Measurements from ENCODE around the gene ANTXR1. TPM values are rescaled to one million over a fixed set of nuclear protein-coding genes. Genes with fewer than 3 reads are reported as not detected.
A peak's percentile ranks its signal among the peaks of the same experiment; 100 is the strongest.

Gene ANTXR1
- polyA plus RNA-seq, 1 of the 3 experiments (the other 2 are of a cell fraction) = 114 TPM

GRCh38 chr2:69089998-69090397, 77.0 kb downstream of the ANTXR1 start:
- H3K36me3 ChIP-seq (replicated peaks in 1 of 2; ENCODE audit: control insufficient read depth in 1 of 2, insufficient read depth in 2 of 2, low read length in 1 of 2) = peaks cover 78 to 84% of the 10 kb centered on the region in 2 experiments
- no peak overlapping the region; a peak in 1 of 4 replicates for H3K27ac ChIP-seq (ENCODE audit: low read depth in 2 of 2, low read length in 1 of 2)
- CTCF ChIA-PET = interaction anchor here (1.1 kb wide), 1 partner anchor 8 kb away, joined by 4 read pairs; no protein-coding TSS in a partner anchor
- POLR2A ChIA-PET = no interaction called here
- no peak for DNase-seq
- H3K79me2 ChIP-seq (ENCODE audit: insufficient read depth) = no peaks in the 10 kb centered on the region
- no peak overlapping the region for H3K4me3 ChIP-seq (ENCODE audit: low read depth in 2 of 2, low read length in 1 of 2)
- H3K9ac ChIP-seq = no peak overlapping the region
- no peak overlapping the region for H3K4me2 ChIP-seq
- H3F3A ChIP-seq (replicated peaks; ENCODE audit: insufficient read depth) = peaks cover 4% of the 10 kb centered on the region
- no peaks in the 10 kb centered on the region for H3K27me3 ChIP-seq (ENCODE audit: insufficient read depth)
- H3K9me2 ChIP-seq = no peaks in the 10 kb centered on the region
- 88% methylated on average over 1 of the region's 1 CpG for WGBS (ENCODE audit: low lambda C conversion rate)
- no peaks in the 10 kb centered on the region for H4K20me1 ChIP-seq (ENCODE audit: insufficient read depth)
- peaks cover 14% of the 10 kb centered on the region in 2 experiments; a peak in 3 of 4 replicates for H3K4me1 ChIP-seq (ENCODE audit: control insufficient read depth in 1 of 2, insufficient read depth in 2 of 2, low read depth in 1 of 2, low read length in 1 of 2)
- no peak for TF ChIP-seq EZH2phosphoT487 (IDR thresholded peaks at IDR 0.05; ENCODE audit: borderline replicate concordance, low read depth)
- no peak overlapping the region for H2AFZ ChIP-seq (ENCODE audit: low read depth)
- H3K9me3 ChIP-seq = no peaks in the 10 kb centered on the region

GRCh38 chr2:69090820-69091219, 77.8 kb downstream of the ANTXR1 start:
- Histone ChIP-seq H3K36me3 (replicated peaks in 1 of 2; ENCODE audit: control insufficient read depth in 1 of 2, insufficient read depth in 2 of 2, low read length in 1 of 2) (peaks cover 76 to 77% of the 10 kb centered on the region in 2 experiments), H3K9me2 (no peaks in the 10 kb centered on the region), H3K4me2 (no peak overlapping the region), H4K20me1 (ENCODE audit: insufficient read depth) (no peaks in the 10 kb centered on the region), H3K4me3 (ENCODE audit: low read depth in 2 of 2, low read length in 1 of 2) (no peak overlapping the region), H3K9me3 (no peaks in the 10 kb centered on the region), H3F3A (replicated peaks; ENCODE audit: insufficient read depth) (peaks cover 4% of the 10 kb centered on the region), H3K27me3 (ENCODE audit: insufficient read depth) (no peaks in the 10 kb centered on the region), H2AFZ (ENCODE audit: low read depth) (no peak overlapping the region), H3K9ac (no peak overlapping the region), H3K79me2 (ENCODE audit: insufficient read depth) (no peaks in the 10 kb centered on the region), H3K27ac (ENCODE audit: low read depth in 2 of 2, low read length in 1 of 2) (no peak overlapping the region), H3K4me1 (ENCODE audit: control insufficient read depth in 1 of 2, insufficient read depth in 2 of 2, low read depth in 1 of 2, low read length in 1 of 2) (peaks cover 14 to 19% of the 10 kb centered on the region in 2 experiments; a peak in 3 of 4 replicates)
- ChIA-PET POLR2A (no interaction called here), CTCF (no interaction called here)
- TF ChIP-seq YY1 (IDR thresholded peaks at IDR 0.05; ENCODE audit: low read depth) = no peak
- TF ChIP-seq FOSL2 (IDR thresholded peaks at IDR 0.05; ENCODE audit: borderline replicate concordance, low read depth) = no peak
- TF ChIP-seq TAF1 (IDR thresholded peaks at IDR 0.05; ENCODE audit: borderline replicate concordance, low read depth, low read length) = no peak
- DNase-seq = no peak
- WGBS (ENCODE audit: low lambda C conversion rate) = 96% methylated on average over 6 of the region's 6 CpGs

- Histone ChIP-seq H3K4me3 (ENCODE audit: low read depth in 2 of 2, low read length in 1 of 2) (no peak overlapping the region), H3K9ac (no peak overlapping the region), H3K4me2 (no peak overlapping the region), H3K9me2 (no peaks in the 10 kb centered on the region), H3K36me3 (replicated peaks in 1 of 2; ENCODE audit: control insufficient read depth in 1 of 2, insufficient read depth in 2 of 2, low read length in 1 of 2) (peaks cover 67 to 78% of the 10 kb centered on the region in 2 experiments), H3K4me1 (ENCODE audit: control insufficient read depth in 1 of 2, insufficient read depth in 2 of 2, low read depth in 1 of 2, low read length in 1 of 2) (peaks cover 4 to 30% of the 10 kb centered on the region in 2 experiments; a peak in 3 of 4 replicates), H3F3A (replicated peaks; ENCODE audit: insufficient read depth) (peaks cover 5% of the 10 kb centered on the region), H3K79me2 (ENCODE audit: insufficient read depth) (no peaks in the 10 kb centered on the region), H3K9me3 (no peaks in the 10 kb centered on the region), H3K27ac (ENCODE audit: low read depth in 2 of 2, low read length in 1 of 2) (no peak overlapping the region), H2AFZ (ENCODE audit: low read depth) (no peak overlapping the region), H4K20me1 (ENCODE audit: insufficient read depth) (no peaks in the 10 kb centered on the region), H3K27me3 (ENCODE audit: insufficient read depth) (no peaks in the 10 kb centered on the region)
- ChIA-PET CTCF (no interaction called here), POLR2A (no interaction called here)
- TF ChIP-seq SIN3A (IDR thresholded peaks at IDR 0.05; ENCODE audit: borderline replicate concordance, low read depth, low read length) = no peak
- WGBS (ENCODE audit: low lambda C conversion rate) = 95% methylated on average over 1 of the region's 1 CpG
- no peak for DNase-seq
Observed at GRCh38 chr2:69092857-69093256, 79.9 kb downstream of the ANTXR1 start.

- H3K27me3 ChIP-seq (ENCODE audit: insufficient read depth) = no peaks in the 10 kb centered on the region
- H2AFZ ChIP-seq (ENCODE audit: low read depth) = no peak overlapping the region
- H3K4me3 ChIP-seq (ENCODE audit: low read depth in 2 of 2, low read length in 1 of 2) = no peak overlapping the region
- no peaks in the 10 kb centered on the region for H3K9me3 ChIP-seq
- H3K36me3 ChIP-seq (replicated peaks in 1 of 2; ENCODE audit: control insufficient read depth in 1 of 2, insufficient read depth in 2 of 2, low read length in 1 of 2) = peaks cover 46 to 68% of the 10 kb centered on the region in 2 experiments
- WGBS (ENCODE audit: low lambda C conversion rate) = 89% methylated on average over 2 of the region's 2 CpGs
- peaks cover 2 to 52% of the 10 kb centered on the region in 2 experiments; a peak in 3 of 4 replicates for H3K4me1 ChIP-seq (ENCODE audit: control insufficient read depth in 1 of 2, insufficient read depth in 2 of 2, low read depth in 1 of 2, low read length in 1 of 2)
- H3K9me2 ChIP-seq = no peaks in the 10 kb centered on the region
- peaks cover 21% of the 10 kb centered on the region for H3F3A ChIP-seq (replicated peaks; ENCODE audit: insufficient read depth)
- POLR2A ChIA-PET = no interaction called here
- H4K20me1 ChIP-seq (ENCODE audit: insufficient read depth) = no peaks in the 10 kb centered on the region
- CTCF ChIA-PET = no interaction called here
- H3K27ac ChIP-seq (ENCODE audit: low read depth in 2 of 2, low read length in 1 of 2) = peak overlapping the region in 1 of 2 experiments; percentile 37; a peak in 2 of 4 replicates
- no peak overlapping the region for H3K4me2 ChIP-seq
- no peak overlapping the region for H3K9ac ChIP-seq
- no peak for DNase-seq
- no peaks in the 10 kb centered on the region for H3K79me2 ChIP-seq (ENCODE audit: insufficient read depth)
- TF ChIP-seq REST (IDR thresholded peaks at IDR 0.05; ENCODE audit: low read depth, low read length) (no peak), RCOR1 (IDR thresholded peaks at IDR 0.05; ENCODE audit: low read length) (no peak), IRF3 (IDR thresholded peaks at IDR 0.05; ENCODE audit: low read depth, low read length) (no peak), MEF2A (IDR thresholded peaks at IDR 0.05; ENCODE audit: borderline replicate concordance, low read depth) (no peak), NFIC (IDR thresholded peaks at IDR 0.05; ENCODE audit: borderline replicate concordance) (no peak), POLR2AphosphoS5 (IDR thresholded peaks at IDR 0.05; ENCODE audit: low read depth, low read length) (no peak)
Observed at GRCh38 chr2:69095305-69095704, 82.3 kb downstream of the ANTXR1 start.

Data from SK-N-SH (cell line).